GM21786 (cell line): ENCODE measurements around the gene WNT6.

ENCODE experiments used
- ATAC-seq: cut with Tn5 transposase; IDR thresholded peaks from one replicate; pipeline ENCODE4 v1.9.1; 2021; ENCODE audit not compliant: unreplicated experiment

Gene WNT6

DNA sequence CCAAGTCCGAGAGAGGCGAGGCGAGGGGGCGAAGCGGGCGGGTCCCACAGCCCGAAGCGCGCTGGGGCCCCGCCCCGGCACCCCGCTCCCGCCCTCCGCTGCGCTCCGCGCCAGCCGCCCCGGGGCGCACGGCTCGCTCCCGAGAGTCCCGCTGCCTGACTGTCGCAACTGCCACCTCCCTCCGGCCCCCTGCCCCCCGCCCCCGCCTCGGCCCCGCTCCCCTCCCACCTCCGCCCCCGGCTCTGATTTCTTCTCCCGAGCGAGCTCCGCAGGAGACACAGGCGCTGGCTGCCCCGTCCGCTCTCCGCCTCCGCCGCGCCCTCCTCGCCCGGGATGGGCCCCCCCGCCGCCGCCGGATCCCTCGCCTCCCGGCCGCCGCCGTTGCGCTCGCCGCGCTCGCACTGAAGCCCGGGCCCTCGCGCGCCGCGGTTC lies at the start of gene WNT6:
WNT6 (plus strand) TSS at position 250 of the 432 bp plus-strand sequence. CDS start 233 bp downstream, outside the sequence.
- no peak for ATAC-seq

DNA sequence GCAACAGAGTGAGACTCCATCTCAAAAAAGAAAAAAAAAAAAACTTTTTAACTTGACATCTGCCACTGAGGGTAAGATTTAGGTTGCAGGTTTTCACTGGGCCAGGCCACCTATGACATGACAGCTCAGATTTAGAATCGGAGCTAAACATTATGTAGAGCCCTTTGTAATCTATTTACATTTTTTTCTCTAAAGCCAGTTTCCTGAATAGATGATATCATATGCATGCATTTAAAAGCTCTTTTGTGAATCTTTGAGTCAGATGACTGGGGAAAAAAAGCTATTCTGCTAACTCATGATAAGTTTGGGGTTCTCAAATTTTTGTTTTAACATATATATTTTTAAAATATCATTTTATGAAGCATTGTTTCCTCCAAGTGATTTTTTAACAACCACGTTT lies 49.3 kb upstream of the WNT6 start:
- no peak for ATAC-seq

DNA sequence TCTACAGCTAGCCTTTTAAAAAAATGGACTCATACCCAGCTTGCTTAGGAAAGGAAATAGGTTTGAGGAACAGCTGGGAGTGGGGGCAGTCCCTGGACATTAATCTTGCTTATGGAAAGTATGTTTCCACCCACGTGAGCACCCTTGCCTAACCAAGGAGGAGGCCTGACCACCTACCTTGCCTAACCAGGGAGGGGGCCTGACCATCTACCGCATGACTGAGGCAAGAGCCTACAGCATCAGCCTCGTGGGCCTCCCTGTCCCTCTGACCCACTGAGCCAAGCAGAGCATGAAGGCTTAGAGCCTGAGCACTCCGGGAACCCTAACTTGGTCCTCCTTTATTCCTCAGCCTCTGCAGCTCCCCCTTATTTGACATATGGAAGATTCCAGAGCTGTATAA lies 48.2 kb upstream of the WNT6 start:
- ATAC-seq: no peak

DNA sequence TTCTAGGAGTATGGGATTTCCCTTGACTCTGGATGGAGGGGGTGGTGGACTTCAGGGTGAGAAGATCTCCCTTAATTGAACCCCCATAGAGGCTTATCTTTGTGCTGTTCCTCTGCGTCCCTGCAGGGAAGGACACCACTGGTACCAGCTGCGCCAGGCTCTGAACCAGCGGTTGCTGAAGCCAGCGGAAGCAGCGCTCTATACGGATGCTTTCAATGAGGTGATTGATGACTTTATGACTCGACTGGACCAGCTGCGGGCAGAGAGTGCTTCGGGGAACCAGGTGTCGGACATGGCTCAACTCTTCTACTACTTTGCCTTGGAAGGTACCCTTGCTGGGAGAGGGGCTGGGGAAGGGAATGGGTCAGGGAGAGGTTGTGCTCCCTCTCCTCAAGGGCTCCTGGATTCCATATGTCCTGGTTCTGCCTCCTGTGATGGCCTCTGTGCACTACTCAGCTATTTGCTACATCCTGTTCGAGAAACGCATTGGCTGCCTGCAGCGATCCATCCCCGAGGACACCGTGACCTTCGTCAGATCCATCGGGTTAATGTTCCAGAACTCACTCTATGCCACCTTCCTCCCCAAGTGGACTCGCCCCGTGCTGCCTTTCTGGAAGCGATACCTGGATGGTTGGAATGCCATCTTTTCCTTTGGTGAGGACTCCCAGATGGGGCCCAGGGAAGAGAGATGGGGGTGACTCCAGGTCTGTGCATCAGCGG lies 47.3 kb upstream of the WNT6 start:
- ATAC-seq: no peak

DNA sequence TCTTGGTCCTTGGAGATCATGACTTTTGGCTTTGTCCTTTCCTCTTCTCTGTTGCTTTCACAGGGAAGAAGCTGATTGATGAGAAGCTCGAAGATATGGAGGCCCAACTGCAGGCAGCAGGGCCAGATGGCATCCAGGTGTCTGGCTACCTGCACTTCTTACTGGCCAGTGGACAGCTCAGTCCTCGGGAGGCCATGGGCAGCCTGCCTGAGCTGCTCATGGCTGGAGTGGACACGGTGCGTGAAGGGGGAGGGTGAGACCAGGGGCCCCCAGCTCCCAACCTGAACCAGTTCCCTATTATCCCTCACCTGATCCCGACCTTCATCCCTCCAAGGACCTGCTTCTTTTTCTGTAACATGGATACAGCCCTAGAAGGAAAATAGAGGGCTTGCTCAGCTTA lies 46.7 kb upstream of the WNT6 start:
- ATAC-seq: no peak

DNA sequence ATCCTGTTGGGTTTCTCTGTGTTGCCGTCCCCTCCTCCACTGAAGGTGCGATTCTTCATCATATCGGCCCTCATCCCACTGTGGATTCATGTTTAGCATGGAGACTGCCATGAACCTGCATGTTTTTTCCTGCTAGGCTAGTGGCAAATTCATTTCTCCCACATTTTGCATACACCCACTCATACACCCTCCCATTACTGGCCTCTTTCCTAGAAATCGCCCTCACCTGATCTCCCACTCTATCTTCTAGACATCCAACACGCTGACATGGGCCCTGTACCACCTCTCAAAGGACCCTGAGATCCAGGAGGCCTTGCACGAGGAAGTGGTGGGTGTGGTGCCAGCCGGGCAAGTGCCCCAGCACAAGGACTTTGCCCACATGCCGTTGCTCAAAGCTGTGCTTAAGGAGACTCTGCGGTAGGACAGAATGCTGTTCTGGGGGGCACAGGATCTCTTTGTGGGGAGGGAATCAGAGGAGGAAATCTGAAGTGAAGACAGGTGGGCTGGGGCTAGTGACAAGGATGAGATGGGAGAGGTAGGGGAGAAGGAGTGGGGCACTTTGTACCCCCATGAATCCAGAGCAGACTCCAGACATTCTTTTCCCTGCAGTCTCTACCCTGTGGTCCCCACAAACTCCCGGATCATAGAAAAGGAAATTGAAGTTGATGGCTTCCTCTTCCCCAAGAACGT lies 45.7 kb upstream of the WNT6 start:
- no peak for ATAC-seq

DNA sequence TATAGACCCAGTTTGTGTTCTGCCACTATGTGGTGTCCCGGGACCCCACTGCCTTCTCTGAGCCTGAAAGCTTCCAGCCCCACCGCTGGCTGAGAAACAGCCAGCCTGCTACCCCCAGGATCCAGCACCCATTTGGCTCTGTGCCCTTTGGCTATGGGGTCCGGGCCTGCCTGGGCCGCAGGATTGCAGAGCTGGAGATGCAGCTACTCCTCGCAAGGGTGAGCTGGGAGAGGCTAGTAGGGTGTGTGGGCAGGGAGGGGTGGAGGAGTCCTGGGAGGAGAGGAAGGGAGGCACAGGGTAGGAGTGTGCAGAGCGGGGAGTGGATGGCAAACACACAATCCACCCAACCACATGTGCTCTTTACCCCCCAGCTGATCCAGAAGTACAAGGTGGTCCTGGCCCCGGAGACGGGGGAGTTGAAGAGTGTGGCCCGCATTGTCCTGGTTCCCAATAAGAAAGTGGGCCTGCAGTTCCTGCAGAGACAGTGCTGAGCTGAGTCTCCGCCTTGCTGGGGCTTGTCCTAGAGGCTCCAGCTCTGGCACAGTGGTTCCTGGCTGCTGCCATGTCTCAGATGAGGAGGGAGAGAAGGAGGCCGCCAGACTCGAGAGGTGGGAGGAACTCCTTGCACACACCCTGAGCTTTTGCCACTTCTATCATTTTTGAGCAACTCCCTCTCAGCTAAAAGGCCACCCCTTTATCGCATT lies 44.9 kb upstream of the WNT6 start:
- no peak for ATAC-seq

DNA sequence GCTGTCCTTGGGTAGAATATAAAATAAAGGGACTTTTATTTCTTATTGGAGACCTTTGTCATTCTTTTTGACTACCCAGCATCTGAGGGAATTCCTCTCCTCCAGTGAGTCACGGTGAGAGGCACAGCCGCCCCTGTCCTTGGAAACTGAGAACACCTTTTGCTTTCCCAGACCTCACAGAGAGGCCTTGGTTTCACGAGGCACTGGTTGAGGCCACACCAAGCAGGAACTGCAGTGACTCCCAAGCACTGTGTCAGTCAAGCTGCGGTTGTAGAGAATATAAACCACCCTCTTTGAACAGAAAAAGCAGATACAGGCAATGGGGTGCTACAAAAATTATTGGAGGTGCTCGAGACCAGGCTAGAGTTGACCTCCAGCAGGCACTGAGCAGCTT lies 44.4 kb upstream of the WNT6 start:
- no peak for ATAC-seq

DNA sequence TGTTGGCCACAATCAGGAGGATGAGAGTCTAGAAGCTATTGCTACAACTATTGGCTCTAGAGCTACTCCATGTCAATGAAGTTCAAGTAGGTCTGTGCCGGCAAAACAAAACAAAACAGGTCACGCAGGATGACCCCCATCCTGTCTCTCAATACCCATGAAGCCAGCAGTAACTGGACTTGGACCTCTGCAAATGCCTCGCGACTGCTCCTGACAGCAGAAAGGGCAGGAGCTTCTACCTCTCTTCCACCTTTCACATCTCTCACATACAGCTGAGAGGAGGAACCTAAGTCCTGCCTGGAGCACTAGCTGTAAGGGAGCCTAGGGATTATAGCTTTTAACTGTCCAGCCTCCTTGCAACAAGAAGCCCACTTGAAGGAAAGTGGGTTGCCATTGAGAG lies 44.0 kb upstream of the WNT6 start:
- no peak for ATAC-seq

DNA sequence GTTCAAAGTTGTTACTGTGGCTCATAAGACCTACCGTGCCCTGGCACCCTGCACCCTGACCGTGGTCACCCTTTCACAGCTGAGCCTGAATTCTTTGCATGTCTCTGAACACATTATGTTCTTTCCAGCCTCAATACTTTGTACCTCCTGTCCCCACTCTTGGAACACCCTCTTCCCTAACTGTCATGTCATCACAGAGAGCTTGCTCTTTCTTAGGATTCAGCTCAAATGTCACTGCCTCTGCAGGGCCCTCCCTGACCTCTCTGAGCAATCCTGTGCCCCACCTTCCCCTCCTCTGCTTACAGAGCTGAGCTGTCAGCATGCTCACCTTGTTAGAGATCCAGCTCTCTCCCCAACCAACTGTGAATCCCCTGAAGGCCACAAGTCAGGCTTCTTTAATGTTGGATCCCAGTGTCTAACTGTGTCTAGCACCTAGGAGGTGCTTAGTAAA lies 43.0 kb upstream of the WNT6 start:
- no peak for ATAC-seq

DNA sequence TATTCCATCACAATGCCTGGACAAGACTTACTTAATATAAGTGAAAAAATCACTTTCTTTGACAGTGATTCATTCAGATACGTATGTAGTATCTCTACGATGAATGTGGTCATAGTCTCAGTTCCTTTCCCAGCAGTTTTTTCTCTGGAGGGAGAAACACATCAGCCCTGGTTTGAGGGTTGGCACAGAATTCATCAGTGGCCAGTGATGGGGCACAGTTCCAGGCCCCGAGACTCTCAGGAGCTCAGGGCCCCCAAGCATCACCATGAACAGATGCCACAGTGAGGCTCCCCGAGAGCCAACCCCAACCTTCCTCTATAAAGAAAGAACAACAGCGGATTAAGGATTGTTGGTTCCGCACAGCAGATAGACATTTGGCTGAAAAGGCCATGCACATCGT lies 40.5 kb upstream of the WNT6 start:
- ATAC-seq: no peak

DNA sequence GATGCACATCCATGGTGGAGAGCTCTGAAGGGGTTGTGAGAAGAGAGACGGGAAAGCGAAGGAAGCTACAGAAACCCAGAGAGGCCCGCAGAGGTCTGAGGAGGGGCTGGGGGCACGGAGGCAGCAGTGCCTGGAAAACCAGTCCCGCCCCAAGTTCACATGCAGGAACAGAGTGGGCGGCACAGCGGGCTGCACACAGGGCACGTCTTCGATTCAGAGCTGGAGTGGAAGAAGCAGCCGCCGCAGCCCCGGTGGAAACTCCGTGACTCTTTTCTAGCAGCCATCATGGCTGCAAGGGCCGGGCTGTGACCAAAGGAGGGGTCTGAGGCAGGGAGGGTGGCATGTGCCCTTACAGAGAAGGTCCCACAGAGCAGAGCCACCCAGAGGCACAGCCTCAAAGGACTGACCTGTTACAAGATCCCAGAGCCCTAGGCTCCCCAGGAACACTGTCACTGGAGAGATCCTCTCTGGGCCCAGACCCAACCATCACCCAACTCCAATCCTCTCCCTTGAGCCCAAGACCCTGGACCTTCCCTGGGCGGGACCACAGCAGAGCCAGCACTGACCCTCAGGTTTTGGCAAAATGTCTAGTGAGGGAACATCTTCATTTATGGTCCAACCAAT lies 38.7 kb upstream of the WNT6 start:
- no peak for ATAC-seq

DNA sequence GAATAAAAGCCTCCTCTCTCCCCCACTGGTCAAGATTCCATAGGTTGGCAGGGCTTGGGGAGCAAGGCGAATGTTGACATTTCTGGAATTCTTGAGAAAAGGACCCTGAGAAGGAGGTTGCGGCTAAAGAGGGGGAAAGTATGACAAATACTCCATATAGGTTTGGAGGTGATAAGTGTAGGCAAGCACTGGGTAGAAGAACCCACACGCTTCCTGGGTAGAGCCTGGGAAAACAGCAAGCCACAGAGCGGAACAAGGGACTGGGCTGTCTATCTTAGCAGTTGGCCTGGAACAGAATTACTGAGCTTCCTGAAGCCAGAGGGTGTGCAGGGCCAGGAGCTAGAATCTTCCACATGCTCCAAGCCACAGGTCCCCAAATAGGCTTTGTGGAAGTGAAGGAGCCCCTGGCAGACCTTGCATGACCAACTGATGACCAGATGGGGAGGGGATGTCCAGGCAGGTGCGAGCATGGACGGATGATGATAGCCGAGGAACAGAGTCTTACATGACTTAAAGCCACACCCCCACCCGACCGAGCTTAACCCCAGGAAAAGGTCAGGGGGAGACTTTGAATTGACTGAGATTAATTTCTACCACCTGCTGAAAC lies 37.9 kb upstream of the WNT6 start:
- ATAC-seq: no peak

DNA sequence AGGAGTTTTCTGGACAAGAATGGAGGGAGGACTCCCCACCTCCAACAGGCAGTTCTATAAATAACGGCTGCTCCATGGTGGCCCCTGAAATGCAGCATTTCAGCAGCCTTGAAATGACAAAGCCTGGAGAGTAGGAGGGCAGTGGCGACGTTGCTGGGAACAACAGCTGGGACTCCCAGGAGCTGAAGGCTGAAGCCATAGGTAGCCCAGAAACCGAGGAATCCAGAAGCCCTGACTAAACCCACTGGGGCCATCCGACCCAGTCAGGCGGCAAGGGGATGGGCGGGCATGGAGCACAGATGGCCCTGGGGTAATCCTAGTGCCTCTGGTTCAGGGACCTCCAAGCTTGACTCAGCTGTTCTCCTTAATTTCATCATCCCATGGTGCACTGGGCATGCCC lies 37.0 kb upstream of the WNT6 start:
- no peak for ATAC-seq

DNA sequence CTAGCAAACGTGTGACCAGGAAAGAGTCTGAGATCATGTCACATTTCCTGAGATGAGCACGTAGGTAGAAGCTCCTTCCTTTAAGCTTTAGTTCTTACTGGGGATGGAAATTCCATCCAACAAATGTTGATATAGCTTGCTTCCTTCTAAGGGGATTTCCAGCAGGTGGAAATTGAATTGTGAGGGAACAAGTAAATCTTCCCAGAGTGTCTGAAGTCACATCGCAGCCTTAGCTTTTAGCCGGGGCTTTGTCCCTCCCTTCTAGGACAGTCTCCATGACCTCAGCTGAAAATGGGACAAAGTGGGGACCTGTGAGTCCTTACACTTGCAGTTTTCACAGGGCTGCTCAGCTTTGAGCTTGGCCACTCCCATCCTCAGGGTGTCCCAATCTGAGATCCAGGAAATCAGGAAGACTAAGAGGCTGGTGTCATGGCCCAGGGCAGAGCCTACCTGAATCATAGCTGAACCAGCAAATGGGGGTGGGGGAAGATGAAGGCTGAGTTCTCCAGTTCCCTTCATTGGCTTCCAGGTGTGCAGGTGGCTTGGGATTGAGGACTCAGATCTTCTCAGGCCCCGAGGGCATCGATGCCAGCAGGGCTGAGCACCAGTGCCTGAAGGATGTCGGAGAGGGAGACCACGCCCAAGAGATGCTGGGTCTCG lies 36.3 kb upstream of the WNT6 start:
- no peak for ATAC-seq

DNA sequence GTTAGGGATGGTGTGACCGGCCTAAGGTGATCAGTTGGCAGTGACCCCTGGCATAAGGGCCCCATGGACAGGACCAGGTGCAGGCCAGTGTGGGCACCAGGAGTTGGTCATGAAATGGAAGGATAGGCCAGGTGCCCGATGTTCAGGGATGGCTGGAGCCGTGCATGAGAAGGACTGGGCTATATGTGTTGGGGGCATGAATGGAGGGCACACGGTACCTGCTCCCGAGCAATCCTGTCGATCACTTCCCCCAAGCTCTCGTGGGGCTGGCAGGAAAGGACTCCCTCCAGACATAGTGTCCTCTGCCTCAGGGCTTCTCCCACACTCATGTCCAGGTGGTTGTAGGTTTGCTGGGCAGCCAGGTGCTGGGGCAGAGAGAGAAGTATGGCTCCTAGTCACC lies 35.6 kb upstream of the WNT6 start:
- ATAC-seq: no peak

DNA sequence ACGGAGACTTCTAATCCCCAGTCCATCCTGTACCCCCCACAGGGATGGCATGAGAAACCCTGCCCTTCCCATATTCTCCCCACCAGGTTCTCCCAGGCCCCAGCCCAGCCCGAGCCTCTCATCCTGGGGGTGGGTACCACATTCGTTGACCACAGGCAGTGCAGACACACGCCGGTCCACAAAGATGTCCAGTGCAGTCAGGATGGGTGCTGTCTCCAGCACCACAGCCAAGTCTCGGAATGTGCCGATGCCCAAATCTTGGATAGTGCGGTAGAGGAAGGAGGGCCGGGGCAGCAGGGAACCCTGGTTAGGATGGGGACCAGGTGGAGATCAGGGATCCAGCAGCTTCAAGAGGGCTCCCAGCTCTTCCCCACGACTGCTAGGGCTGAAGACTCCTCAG lies 32.8 kb upstream of the WNT6 start:
- ATAC-seq: no peak

DNA sequence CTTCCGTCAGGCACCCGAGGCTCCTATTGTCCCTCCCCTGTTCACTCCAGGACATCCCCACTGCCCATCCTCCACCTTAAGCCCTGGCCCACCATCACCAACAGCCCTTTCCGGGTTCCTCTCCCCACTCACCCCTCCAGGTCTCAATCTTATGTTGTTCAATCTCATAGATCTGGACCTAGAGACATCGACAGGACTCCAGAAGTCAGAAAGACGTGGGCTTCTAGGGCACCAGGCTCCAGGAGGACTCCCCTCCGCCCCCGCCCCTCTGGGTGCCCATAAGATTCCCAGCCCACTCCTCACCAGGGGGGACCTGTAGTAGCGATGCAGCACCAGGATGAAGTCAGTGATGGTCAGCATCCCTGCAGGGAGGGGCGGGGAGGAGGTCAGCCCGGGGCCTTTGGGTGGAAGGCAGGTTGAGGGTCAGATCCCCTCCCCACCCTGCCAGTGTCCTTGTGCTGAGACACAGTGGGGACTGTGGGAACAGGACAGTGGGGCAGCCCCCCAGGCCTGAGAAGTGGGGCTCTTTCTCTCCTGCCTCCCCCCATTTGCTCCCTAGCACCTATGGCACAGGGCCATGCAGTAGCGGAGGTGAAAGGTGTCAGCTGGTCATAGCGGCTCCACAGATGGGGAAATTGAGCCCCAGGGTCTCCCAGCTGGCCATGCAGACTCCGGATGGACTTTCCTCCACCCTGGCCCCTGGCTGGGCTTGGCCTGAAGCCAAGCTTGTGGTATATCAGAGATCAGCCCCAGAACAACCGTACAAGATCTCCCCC lies 31.7 kb upstream of the WNT6 start:
- no peak for ATAC-seq

DNA sequence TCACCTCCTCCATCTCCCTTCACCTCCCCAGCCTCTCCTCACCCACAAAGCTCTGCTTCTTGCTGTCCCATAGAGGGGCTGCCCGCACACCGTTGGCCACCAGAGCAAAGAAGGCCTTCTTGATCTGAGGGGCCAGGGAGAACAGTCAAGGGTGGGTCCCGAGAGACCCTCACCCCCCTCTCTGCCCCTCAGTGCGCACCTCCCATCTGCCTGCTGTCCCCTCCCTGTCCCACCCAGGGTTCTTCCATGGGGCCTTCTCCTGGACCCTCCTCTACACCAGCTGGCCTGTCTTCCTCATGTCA lies 31.2 kb upstream of the WNT6 start:
- ATAC-seq: no peak

DNA sequence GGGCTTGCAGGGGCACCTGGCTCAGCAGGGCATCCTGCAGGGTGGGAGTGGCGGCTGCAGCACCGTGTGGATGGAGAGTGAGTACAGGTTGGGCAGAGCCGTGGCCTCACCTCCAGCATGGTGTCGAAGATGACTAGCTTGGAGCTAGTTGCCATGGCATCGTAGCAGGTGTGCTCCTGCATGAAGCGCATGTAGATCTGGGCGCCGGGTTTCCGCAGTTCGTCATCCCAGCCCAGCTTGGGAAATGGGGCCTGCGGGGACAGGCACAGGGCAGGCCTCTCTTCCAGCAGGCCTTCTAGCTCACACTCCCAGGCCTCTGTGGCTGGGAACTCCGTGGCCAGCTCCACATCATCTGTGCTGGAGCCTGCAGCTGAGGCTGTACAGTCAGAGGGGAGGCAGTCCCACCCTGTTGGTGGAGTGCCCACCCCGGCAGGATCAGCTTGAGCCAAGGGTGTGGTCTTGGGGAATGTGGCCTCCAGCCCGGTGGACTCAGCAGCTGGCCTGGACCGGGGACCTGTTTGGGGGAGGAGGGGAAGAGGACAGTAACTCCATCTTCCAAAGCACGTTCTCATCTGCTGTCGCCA lies 29.6 kb upstream of the WNT6 start:
- no peak for ATAC-seq
